GM23338 (cell line): ENCODE data around the gene GBF1. TPM values are rescaled to one million over a fixed set of nuclear protein-coding genes. Genes with fewer than 3 reads are reported as not detected.

Source experiments
- ATAC-seq: fragments of 200-7000 bp; cut with Tn5 transposase; 3 replicates; pipeline ENCODE4 v1.9.1; 2020
- DNase-seq: peaks from one replicate; pipeline ENCODE4 v3.0.0-alpha.2; 2015; ENCODE audit warnings: low spot score
- H2AFZ ChIP-seq: fragments of 200-600 bp; sonication (generic); 2 replicates; pipeline ENCODE4 v1.8.0; 2016; ENCODE audit warnings: antibody characterized with exemption, mild to moderate bottlenecking, moderate library complexity
- H3F3A ChIP-seq: fragments of 200-600 bp; sonication (generic); replicated peaks from 2 replicates; pipeline ENCODE4 v1.8.0; 2017; ENCODE audit warnings: antibody characterized with exemption, mixed run types, low read depth
- H3K27ac ChIP-seq: fragments of 200-600 bp; sonication (generic); 2 replicates; pipeline ENCODE4 v1.6.1; 2016; ENCODE audit warnings: low read depth
- H3K27me3 ChIP-seq: fragments of 200-600 bp; sonication (generic); 2 replicates; pipeline ENCODE4 v1.8.0; 2016; ENCODE audit warnings: mild to moderate bottlenecking, mixed run types, moderate library complexity; ENCODE audit not compliant: insufficient read depth
- H3K36me3 ChIP-seq: fragments of 200-600 bp; sonication (generic); 2 replicates; pipeline ENCODE4 v1.8.0; 2016; ENCODE audit warnings: mild to moderate bottlenecking; ENCODE audit not compliant: insufficient read depth
- H3K4me1 ChIP-seq: fragments of 200-600 bp; sonication (generic); 2 replicates; pipeline ENCODE4 v1.8.0; 2016; ENCODE audit warnings: mild to moderate bottlenecking, moderate library complexity; ENCODE audit not compliant: insufficient read depth
- H3K4me2 ChIP-seq: fragments of 200-600 bp; sonication (generic); 2 replicates; pipeline ENCODE4 v1.7.1; 2017; ENCODE audit warnings: mixed run types
- H3K4me3 ChIP-seq: fragments of 200-600 bp; sonication (generic); 2 replicates; pipeline ENCODE4 v1.6.1; 2016; ENCODE audit warnings: mixed run types
- H3K79me2 ChIP-seq: fragments of 200-600 bp; sonication (generic); replicated peaks from 2 replicates; pipeline ENCODE4 v1.8.0; 2017; ENCODE audit warnings: mild to moderate bottlenecking; ENCODE audit not compliant: insufficient read depth
- H3K9me2 ChIP-seq: fragments of 200-600 bp; sonication (generic); 2 replicates; pipeline ENCODE4 v1.8.0; 2017; ENCODE audit not compliant: insufficient read depth
- H4K20me1 ChIP-seq: fragments of 200-600 bp; sonication (generic); replicated peaks from 2 replicates; pipeline ENCODE4 v1.8.0; 2017; ENCODE audit warnings: mild to moderate bottlenecking; ENCODE audit not compliant: insufficient read depth
- H3K27ac Mint-ChIP-seq: 2 replicates; pipeline ENCODE4 v1.8.0; 2020; ENCODE audit warnings: inconsistent platforms, mild to moderate bottlenecking, moderate library complexity, mixed read lengths
- H3K27me3 Mint-ChIP-seq: 3 replicates; pipeline ENCODE4 v1.8.0; 2022; ENCODE audit warnings: low read depth, mild to moderate bottlenecking, moderate library complexity, mixed read lengths, inconsistent platforms; ENCODE audit not compliant: insufficient read depth, poor library complexity
- H3K36me3 Mint-ChIP-seq: 3 replicates; pipeline ENCODE4 v1.8.0; 2021; ENCODE audit warnings: low read depth, mild to moderate bottlenecking, inconsistent platforms, moderate library complexity, mixed read lengths
- H3K4me1 Mint-ChIP-seq: 3 replicates; pipeline ENCODE4 v1.8.0; 2020; ENCODE audit warnings: mild to moderate bottlenecking, inconsistent platforms, mixed read lengths
- H3K4me3 Mint-ChIP-seq: 3 replicates; pipeline ENCODE4 v1.8.0; 2021; ENCODE audit warnings: moderate library complexity, mild to moderate bottlenecking, inconsistent platforms, mixed read lengths
- H3K9me3 Mint-ChIP-seq: 3 replicates; pipeline ENCODE4 v1.8.0; 2020; ENCODE audit warnings: moderate library complexity, mild to moderate bottlenecking, inconsistent platforms, mixed read lengths
- CREB1 ChIP-seq: fragments of 250-450 bp; sonication (Bioruptor Pico); IDR thresholded peaks from 2 replicates; pipeline ENCODE4 v1.5.0; 2020; ENCODE audit warnings: low read depth, mild to moderate bottlenecking, moderate library complexity
- EZH2 ChIP-seq: fragments of 200-600 bp; sonication (generic); IDR thresholded peaks from one replicate; pipeline ENCODE4 v1.8.0; 2017; ENCODE audit warnings: antibody characterized with exemption, mild to moderate bottlenecking, low read depth; ENCODE audit not compliant: unreplicated experiment
- EZH2phosphoT487 ChIP-seq: fragments of 200-600 bp; sonication (generic); IDR thresholded peaks from one replicate; pipeline ENCODE4 v1.8.1; 2018; ENCODE audit warnings: antibody characterized with exemption; ENCODE audit not compliant: unreplicated experiment
- JUNB ChIP-seq: IDR thresholded peaks from one replicate; pipeline ENCODE4 v1.6.1; 2016; ENCODE audit warnings: antibody characterized with exemption; ENCODE audit not compliant: unreplicated experiment
- NANOG ChIP-seq: IDR thresholded peaks from 2 replicates; pipeline ENCODE4 v1.6.1; 2016; ENCODE audit warnings: antibody characterized with exemption, borderline replicate concordance
- POLR2AphosphoS5 ChIP-seq: IDR thresholded peaks from 2 replicates; pipeline ENCODE4 v1.6.1; 2016; ENCODE audit warnings: antibody characterized with exemption, low read depth
- STAT1 ChIP-seq: IDR thresholded peaks from one replicate; pipeline ENCODE4 v1.6.1; 2016; ENCODE audit warnings: antibody characterized with exemption; ENCODE audit not compliant: unreplicated experiment
- ZNF114 ChIP-seq: fragments of 250-450 bp; sonication (Bioruptor Pico); IDR thresholded peaks from 2 replicates; pipeline ENCODE4 v1.5.0; 2020; ENCODE audit warnings: mild to moderate bottlenecking, moderate library complexity
- ZNF331 ChIP-seq: fragments of 250-450 bp; sonication (Bioruptor Pico); IDR thresholded peaks from 2 replicates; pipeline ENCODE4 v1.5.0; 2020; ENCODE audit warnings: low read depth, mild to moderate bottlenecking, moderate library complexity
- polyA plus RNA-seq: library from polyadenylated mRNA; unstranded; fragments of >200 nt; fragmentation: Nextera tagmentation; extraction: Ambion mirVana; gene quantifications from 2 replicates; pipeline ENCODE4 v1.2.1, GENCODE V29; 2016
- total RNA-seq: library from RNA; depleted of rRNA; stranded (reverse); fragments of >200 nt; shearing (Covaris generic); gene quantifications from 2 replicates; pipeline ENCODE4 v1.2.3, GENCODE V29; 2014
- TF ChIP-seq, protein P1 (sequence below), 2 experiments: fragments of 200-600 bp in 1 of 2; sonication (generic) in 1 of 2; conservative IDR thresholded peaks; 2 replicates each; pipeline versions ENCODE4 v1.5.1 to v1.6.1; 2016 to 2017; ENCODE audit warnings: antibody characterized with exemption in 2 of 2, low read depth in 2 of 2, mild to moderate bottlenecking in 2 of 2, moderate library complexity in 1 of 2
- TF ChIP-seq, protein P2 (sequence below): IDR thresholded peaks from one replicate; pipeline ENCODE4 v1.6.1; 2018; ENCODE audit warnings: antibody characterized with exemption; ENCODE audit not compliant: unreplicated experiment
- TF ChIP-seq, protein P3 (sequence below): IDR thresholded peaks from 2 replicates; pipeline ENCODE4 v1.6.1; 2016; ENCODE audit warnings: antibody characterized with exemption
- TF ChIP-seq, protein P4 (sequence below): fragments of 250-450 bp; sonication (Bioruptor Pico); IDR thresholded peaks from 2 replicates; pipeline ENCODE4 v1.5.0; 2020; ENCODE audit warnings: mild to moderate bottlenecking, moderate library complexity

The GBF1 gene
- total and polyA plus RNA-seq, 2 experiments from 2014 or later: 6.5 to 27.2 TPM

DNA sequence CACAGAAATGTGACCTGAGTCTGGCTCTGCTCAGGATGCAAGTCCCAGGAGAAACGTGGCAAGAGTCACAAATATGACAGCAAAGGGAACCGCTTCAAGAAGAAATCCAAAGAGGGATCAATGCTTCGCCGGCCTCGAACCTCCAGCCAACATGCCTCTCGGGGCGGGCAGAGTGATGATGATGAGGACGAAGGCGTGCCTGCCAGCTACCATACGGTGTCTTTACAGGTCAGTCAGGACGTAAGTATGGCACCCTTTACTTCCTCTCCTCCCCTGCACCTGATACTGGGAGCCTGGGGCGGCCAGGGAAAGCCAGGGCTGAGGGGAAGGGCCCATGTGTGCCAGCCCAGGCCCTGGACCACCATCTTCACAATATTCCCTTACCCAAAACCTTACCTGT, 131.6 kb downstream of the GBF1 start:
- no peak for ATAC-seq
- peaks cover 3% of the 10 kb centered on the region; the same call in 1 of the 2 replicates for H3K36me3 ChIP-seq

More for the DNA sequence above, 131.6 kb downstream of the GBF1 start:
- H3K4me2 ChIP-seq: no peak overlapping the region
- Mint-ChIP-seq H3K27me3 (peaks cover 15% of the 10 kb centered on the region), H3K4me3 (no peak overlapping the region), H3K9me3 (no peaks in the 10 kb centered on the region), H3K4me1 (no peaks in the 10 kb centered on the region), H3K36me3 (peaks cover 19% of the 10 kb centered on the region; the same call in 2 of the 3 replicates), H3K27ac (no peak overlapping the region)
- H3K9me2 ChIP-seq: no peaks in the 10 kb centered on the region
- no peaks in the 10 kb centered on the region for H3K79me2 ChIP-seq
- no peaks in the 10 kb centered on the region for H3K4me1 ChIP-seq
- no peak for DNase-seq
- no peak overlapping the region for H3K27ac ChIP-seq
- no peaks in the 10 kb centered on the region; the same call in none of the 2 replicates for H4K20me1 ChIP-seq
- no peak overlapping the region for H2AFZ ChIP-seq
- no peak overlapping the region for H3K4me3 ChIP-seq
- H3K27me3 ChIP-seq: no peaks in the 10 kb centered on the region
- 0 out of 2 replicates have a peak, but pooled peaks cover 4% of the 10 kb centered on the region for H3F3A ChIP-seq
- TF ChIP-seq STAT1 (no peak), EZH2phosphoT487 (no peak), NANOG (no peak), ZNF114 (no peak), ZNF331 (CRISPR knock-in tag) (no peak), CREB1 (no peak), JUNB (no peak), POLR2AphosphoS5 (no peak), EZH2 (no peak)
- TF ChIP-seq, protein P1, sequence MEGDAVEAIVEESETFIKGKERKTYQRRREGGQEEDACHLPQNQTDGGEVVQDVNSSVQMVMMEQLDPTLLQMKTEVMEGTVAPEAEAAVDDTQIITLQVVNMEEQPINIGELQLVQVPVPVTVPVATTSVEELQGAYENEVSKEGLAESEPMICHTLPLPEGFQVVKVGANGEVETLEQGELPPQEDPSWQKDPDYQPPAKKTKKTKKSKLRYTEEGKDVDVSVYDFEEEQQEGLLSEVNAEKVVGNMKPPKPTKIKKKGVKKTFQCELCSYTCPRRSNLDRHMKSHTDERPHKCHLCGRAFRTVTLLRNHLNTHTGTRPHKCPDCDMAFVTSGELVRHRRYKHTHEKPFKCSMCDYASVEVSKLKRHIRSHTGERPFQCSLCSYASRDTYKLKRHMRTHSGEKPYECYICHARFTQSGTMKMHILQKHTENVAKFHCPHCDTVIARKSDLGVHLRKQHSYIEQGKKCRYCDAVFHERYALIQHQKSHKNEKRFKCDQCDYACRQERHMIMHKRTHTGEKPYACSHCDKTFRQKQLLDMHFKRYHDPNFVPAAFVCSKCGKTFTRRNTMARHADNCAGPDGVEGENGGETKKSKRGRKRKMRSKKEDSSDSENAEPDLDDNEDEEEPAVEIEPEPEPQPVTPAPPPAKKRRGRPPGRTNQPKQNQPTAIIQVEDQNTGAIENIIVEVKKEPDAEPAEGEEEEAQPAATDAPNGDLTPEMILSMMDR (conservative IDR thresholded peaks at IDR 0.05; ENCODE audit: low read depth in 2 of 2): no peak
- TF ChIP-seq, protein P2, sequence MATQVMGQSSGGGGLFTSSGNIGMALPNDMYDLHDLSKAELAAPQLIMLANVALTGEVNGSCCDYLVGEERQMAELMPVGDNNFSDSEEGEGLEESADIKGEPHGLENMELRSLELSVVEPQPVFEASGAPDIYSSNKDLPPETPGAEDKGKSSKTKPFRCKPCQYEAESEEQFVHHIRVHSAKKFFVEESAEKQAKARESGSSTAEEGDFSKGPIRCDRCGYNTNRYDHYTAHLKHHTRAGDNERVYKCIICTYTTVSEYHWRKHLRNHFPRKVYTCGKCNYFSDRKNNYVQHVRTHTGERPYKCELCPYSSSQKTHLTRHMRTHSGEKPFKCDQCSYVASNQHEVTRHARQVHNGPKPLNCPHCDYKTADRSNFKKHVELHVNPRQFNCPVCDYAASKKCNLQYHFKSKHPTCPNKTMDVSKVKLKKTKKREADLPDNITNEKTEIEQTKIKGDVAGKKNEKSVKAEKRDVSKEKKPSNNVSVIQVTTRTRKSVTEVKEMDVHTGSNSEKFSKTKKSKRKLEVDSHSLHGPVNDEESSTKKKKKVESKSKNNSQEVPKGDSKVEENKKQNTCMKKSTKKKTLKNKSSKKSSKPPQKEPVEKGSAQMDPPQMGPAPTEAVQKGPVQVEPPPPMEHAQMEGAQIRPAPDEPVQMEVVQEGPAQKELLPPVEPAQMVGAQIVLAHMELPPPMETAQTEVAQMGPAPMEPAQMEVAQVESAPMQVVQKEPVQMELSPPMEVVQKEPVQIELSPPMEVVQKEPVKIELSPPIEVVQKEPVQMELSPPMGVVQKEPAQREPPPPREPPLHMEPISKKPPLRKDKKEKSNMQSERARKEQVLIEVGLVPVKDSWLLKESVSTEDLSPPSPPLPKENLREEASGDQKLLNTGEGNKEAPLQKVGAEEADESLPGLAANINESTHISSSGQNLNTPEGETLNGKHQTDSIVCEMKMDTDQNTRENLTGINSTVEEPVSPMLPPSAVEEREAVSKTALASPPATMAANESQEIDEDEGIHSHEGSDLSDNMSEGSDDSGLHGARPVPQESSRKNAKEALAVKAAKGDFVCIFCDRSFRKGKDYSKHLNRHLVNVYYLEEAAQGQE: no peak
- TF ChIP-seq, protein P3, sequence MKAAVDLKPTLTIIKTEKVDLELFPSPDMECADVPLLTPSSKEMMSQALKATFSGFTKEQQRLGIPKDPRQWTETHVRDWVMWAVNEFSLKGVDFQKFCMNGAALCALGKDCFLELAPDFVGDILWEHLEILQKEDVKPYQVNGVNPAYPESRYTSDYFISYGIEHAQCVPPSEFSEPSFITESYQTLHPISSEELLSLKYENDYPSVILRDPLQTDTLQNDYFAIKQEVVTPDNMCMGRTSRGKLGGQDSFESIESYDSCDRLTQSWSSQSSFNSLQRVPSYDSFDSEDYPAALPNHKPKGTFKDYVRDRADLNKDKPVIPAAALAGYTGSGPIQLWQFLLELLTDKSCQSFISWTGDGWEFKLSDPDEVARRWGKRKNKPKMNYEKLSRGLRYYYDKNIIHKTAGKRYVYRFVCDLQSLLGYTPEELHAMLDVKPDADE: no peak
- TF ChIP-seq, protein P4, sequence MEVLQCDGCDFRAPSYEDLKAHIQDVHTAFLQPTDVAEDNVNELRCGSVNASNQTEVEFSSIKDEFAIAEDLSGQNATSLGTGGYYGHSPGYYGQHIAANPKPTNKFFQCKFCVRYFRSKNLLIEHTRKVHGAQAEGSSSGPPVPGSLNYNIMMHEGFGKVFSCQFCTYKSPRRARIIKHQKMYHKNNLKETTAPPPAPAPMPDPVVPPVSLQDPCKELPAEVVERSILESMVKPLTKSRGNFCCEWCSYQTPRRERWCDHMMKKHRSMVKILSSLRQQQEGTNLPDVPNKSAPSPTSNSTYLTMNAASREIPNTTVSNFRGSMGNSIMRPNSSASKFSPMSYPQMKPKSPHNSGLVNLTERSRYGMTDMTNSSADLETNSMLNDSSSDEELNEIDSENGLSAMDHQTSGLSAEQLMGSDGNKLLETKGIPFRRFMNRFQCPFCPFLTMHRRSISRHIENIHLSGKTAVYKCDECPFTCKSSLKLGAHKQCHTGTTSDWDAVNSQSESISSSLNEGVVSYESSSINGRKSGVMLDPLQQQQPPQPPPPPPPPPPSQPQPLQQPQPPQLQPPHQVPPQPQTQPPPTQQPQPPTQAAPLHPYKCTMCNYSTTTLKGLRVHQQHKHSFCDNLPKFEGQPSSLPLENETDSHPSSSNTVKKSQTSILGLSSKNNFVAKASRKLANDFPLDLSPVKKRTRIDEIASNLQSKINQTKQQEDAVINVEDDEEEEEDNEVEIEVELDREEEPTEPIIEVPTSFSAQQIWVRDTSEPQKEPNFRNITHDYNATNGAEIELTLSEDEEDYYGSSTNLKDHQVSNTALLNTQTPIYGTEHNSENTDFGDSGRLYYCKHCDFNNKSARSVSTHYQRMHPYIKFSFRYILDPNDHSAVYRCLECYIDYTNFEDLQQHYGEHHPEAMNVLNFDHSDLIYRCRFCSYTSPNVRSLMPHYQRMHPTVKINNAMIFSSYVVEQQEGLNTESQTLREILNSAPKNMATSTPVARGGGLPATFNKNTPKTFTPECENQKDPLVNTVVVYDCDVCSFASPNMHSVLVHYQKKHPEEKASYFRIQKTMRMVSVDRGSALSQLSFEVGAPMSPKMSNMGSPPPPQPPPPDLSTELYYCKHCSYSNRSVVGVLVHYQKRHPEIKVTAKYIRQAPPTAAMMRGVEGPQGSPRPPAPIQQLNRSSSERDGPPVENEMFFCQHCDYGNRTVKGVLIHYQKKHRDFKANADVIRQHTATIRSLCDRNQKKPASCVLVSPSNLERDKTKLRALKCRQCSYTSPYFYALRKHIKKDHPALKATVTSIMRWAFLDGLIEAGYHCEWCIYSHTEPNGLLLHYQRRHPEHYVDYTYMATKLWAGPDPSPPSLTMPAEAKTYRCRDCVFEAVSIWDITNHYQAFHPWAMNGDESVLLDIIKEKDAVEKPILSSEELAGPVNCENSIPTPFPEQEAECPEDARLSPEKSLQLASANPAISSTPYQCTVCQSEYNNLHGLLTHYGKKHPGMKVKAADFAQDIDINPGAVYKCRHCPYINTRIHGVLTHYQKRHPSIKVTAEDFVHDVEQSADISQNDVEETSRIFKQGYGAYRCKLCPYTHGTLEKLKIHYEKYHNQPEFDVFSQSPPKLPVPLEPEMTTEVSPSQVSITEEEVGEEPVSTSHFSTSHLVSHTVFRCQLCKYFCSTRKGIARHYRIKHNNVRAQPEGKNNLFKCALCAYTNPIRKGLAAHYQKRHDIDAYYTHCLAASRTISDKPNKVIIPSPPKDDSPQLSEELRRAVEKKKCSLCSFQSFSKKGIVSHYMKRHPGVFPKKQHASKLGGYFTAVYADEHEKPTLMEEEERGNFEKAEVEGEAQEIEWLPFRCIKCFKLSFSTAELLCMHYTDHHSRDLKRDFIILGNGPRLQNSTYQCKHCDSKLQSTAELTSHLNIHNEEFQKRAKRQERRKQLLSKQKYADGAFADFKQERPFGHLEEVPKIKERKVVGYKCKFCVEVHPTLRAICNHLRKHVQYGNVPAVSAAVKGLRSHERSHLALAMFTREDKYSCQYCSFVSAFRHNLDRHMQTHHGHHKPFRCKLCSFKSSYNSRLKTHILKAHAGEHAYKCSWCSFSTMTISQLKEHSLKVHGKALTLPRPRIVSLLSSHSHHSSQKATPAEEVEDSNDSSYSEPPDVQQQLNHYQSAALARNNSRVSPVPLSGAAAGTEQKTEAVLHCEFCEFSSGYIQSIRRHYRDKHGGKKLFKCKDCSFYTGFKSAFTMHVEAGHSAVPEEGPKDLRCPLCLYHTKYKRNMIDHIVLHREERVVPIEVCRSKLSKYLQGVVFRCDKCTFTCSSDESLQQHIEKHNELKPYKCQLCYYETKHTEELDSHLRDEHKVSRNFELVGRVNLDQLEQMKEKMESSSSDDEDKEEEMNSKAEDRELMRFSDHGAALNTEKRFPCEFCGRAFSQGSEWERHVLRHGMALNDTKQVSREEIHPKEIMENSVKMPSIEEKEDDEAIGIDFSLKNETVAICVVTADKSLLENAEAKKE (CRISPR knock-in tag): no peak
